Measurements from ENCODE around the gene CREG2.

Gene CREG2

DNA sequence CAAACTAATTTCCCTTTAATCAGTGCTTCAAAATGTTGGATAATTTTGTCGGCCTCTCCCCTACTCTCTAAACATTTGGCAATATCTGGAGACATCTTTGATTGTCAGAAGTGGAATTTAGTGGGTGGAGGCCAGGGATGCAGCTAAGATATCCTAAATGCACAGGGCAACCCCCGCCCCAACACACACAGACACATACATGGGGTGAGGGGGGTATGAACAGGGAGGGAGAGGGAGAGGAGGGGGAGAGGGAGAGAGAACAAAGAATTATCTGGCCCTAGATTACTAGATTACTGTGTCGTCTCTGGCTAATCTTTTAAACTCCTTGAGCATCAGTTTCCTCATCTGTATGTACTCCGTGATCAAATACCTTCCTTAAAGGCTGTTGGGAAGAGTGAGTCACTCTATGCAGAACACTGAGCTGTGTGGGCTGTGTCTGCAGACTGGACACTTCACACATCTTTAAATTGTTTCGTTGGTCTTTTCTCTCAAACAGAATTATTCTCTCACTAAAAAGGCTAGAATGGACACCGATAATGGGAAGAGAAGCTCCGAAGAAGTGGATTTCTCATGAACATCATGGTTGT, 81.7 kb downstream of the CREG2 start:
- Histone ChIP-seq H3K4me3 (ENCODE audit: low read length) (peak overlapping the region; percentile 47), H3K9ac (ENCODE audit: low read length) (no peak overlapping the region), H3K36me3 (ENCODE audit: control insufficient read depth, insufficient read depth, low read length) (peaks cover 2% of the 10 kb centered on the region), H3K4me1 (ENCODE audit: control insufficient read depth, insufficient read depth, low read length) (peaks cover 18% of the 10 kb centered on the region), H3K27me3 (ENCODE audit: control insufficient read depth, insufficient read depth, low read length) (no peaks in the 10 kb centered on the region), H3K27ac (ENCODE audit: low read depth, low read length) (no peak overlapping the region)

- peaks cover 2% of the 10 kb centered on the region for H3K36me3 ChIP-seq (ENCODE audit: control insufficient read depth, insufficient read depth, low read length)
- H3K27ac ChIP-seq (ENCODE audit: low read depth, low read length), result no peak overlapping the region
- no peak overlapping the region for H3K4me3 ChIP-seq (ENCODE audit: low read length)
- H3K4me1 ChIP-seq (ENCODE audit: control insufficient read depth, insufficient read depth, low read length), result peaks cover 18% of the 10 kb centered on the region
- no peaks in the 10 kb centered on the region for H3K27me3 ChIP-seq (ENCODE audit: control insufficient read depth, insufficient read depth, low read length)
- no peak overlapping the region for H3K9ac ChIP-seq (ENCODE audit: low read length)
Observed at GRCh38 chr2:101305035-101305434, 82.3 kb downstream of the CREG2 start.

DNA sequence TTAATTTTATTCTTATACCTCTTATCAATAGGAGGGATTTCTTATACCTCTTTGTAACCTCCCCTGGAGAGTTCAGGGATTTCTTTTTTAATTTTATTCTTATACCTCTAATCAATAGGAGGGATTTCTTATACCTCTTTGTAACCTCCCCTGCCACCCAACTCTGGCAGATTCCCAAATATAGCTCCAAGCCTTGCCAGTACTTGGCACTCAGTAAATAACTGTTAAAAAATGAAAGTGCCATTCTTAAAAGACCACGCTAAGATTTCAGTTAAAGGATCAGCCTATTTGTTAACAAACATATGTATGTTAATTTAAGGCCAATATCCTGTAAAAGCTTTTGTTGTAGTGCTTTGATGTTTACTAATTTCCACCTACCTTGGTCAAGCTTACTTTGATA, 83.6 kb downstream of the CREG2 start:
- Histone ChIP-seq H3K36me3 (ENCODE audit: control insufficient read depth, insufficient read depth, low read length) (peaks cover 2% of the 10 kb centered on the region), H3K27ac (ENCODE audit: low read depth, low read length) (no peak overlapping the region), H3K4me3 (ENCODE audit: low read length) (no peak overlapping the region), H3K9ac (ENCODE audit: low read length) (no peak overlapping the region), H3K27me3 (ENCODE audit: control insufficient read depth, insufficient read depth, low read length) (no peaks in the 10 kb centered on the region), H3K4me1 (ENCODE audit: control insufficient read depth, insufficient read depth, low read length) (peaks cover 18% of the 10 kb centered on the region)

DNA sequence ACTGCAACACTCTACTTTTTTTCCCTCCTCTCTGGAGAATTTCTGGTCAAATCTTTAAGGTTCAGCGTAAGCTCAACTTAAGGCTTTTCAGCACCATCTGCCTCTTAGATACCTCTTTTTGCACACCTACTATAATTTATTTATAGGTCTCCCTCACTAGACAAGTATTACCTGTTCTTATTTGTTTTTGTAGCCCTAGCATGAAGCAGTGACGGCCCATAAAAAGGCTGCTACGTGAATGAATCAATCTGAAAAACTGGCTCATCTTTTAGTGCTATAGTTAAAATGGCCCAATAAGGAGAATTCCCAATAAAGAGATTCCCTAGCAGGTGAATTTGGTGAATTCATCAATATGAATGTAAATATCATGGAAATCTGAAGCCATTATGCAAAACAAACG, 85.3 kb downstream of the CREG2 start:
- H3K27ac ChIP-seq (ENCODE audit: low read depth, low read length), result no peak overlapping the region

DNA sequence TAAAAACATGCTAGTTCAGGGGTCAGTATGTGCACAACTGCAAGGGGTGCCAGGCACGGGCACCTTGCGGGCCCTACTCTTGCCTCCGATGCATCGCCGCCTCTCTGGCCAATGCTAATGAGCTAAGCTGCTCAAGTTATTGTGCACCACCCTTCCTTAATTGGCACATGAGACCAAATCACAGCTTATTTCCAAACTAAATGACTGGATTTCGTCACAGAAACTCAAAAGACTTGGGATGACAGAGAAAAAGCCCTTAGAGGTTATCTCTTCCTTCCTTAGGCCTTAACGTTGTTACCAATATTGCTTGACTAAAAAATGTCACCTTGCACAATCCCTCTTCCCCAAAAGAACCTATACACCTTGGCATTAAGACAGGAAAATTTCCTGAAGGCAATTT, 86.5 kb downstream of the CREG2 start:
- Histone ChIP-seq H3K36me3 (ENCODE audit: control insufficient read depth, insufficient read depth, low read length) (peaks cover 2% of the 10 kb centered on the region), H3K9ac (ENCODE audit: low read length) (no peak overlapping the region), H3K4me1 (ENCODE audit: control insufficient read depth, insufficient read depth, low read length) (peaks cover 5% of the 10 kb centered on the region), H3K4me3 (ENCODE audit: low read length) (no peak overlapping the region), H3K27ac (ENCODE audit: low read depth, low read length) (no peak overlapping the region), H3K27me3 (ENCODE audit: control insufficient read depth, insufficient read depth, low read length) (no peaks in the 10 kb centered on the region)

More for the DNA sequence above, 85.3 kb downstream of the CREG2 start:
- Histone ChIP-seq H3K9ac (ENCODE audit: low read length) (no peak overlapping the region), H3K4me3 (ENCODE audit: low read length) (no peak overlapping the region), H3K4me1 (ENCODE audit: control insufficient read depth, insufficient read depth, low read length) (peaks cover 15% of the 10 kb centered on the region), H3K36me3 (ENCODE audit: control insufficient read depth, insufficient read depth, low read length) (peaks cover 2% of the 10 kb centered on the region), H3K27me3 (ENCODE audit: control insufficient read depth, insufficient read depth, low read length) (no peaks in the 10 kb centered on the region)

- Histone ChIP-seq H3K36me3 (ENCODE audit: control insufficient read depth, insufficient read depth, low read length) (no peaks in the 10 kb centered on the region), H3K27ac (ENCODE audit: low read depth, low read length) (no peak overlapping the region), H3K4me1 (ENCODE audit: control insufficient read depth, insufficient read depth, low read length) (no peaks in the 10 kb centered on the region), H3K27me3 (ENCODE audit: control insufficient read depth, insufficient read depth, low read length) (no peaks in the 10 kb centered on the region), H3K9ac (ENCODE audit: low read length) (no peak overlapping the region), H3K4me3 (ENCODE audit: low read length) (no peak overlapping the region)
Observed at GRCh38 chr2:101300164-101300563, 87.1 kb downstream of the CREG2 start.

DNA sequence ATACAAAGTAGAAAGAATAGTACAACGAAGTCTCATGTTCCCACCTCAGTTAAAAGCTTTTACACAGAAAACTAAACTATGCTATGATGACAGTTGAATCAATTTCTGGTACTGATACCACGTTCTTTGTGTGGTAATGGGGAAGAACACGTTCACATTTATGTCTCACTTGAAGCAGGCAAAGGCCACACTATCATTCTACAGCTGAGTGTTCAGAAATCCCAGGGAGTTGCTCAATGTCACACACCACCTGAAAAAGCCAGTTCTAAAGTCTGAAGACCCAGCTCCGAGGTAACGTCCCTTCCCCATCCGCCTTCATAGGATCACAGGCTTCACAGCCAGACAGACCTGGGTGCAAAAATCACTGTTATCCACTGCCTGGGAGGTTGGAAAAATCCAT, 87.7 kb downstream of the CREG2 start:
- no peak overlapping the region for H3K27ac ChIP-seq (ENCODE audit: low read depth, low read length)
- H3K9ac ChIP-seq (ENCODE audit: low read length), result no peak overlapping the region
- H3K36me3 ChIP-seq (ENCODE audit: control insufficient read depth, insufficient read depth, low read length), result no peaks in the 10 kb centered on the region
- no peaks in the 10 kb centered on the region for H3K4me1 ChIP-seq (ENCODE audit: control insufficient read depth, insufficient read depth, low read length)
- H3K27me3 ChIP-seq (ENCODE audit: control insufficient read depth, insufficient read depth, low read length), result no peaks in the 10 kb centered on the region
- no peak overlapping the region for H3K4me3 ChIP-seq (ENCODE audit: low read length)

- no peak overlapping the region for H3K27ac ChIP-seq (ENCODE audit: low read depth, low read length)
- no peaks in the 10 kb centered on the region for H3K36me3 ChIP-seq (ENCODE audit: control insufficient read depth, insufficient read depth, low read length)
- H3K27me3 ChIP-seq (ENCODE audit: control insufficient read depth, insufficient read depth, low read length), result no peaks in the 10 kb centered on the region
- H3K4me1 ChIP-seq (ENCODE audit: control insufficient read depth, insufficient read depth, low read length), result no peaks in the 10 kb centered on the region
- H3K9ac ChIP-seq (ENCODE audit: low read length), result no peak overlapping the region
- H3K4me3 ChIP-seq (ENCODE audit: low read length), result no peak overlapping the region
Observed at GRCh38 chr2:101297383-101297782, 89.9 kb downstream of the CREG2 start.

DNA sequence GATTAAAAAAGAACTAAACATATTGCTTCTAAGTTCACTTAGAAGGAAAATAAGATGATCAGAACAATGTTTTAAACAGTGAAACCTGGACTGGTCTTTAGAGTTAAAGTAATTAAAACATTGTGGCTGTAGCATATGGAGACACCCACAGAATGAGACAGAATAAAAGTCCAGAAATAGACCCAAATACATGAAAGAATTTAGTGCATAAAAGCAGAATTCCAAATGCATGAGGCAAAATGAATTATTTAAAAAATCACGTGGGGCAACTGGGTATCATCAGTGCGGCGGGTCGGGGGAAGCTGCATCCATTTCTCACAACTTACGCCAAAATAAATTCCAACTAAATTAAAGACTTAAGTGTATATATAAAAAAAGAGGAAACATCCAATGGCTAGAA, 90.9 kb downstream of the CREG2 start:
- H3K27ac ChIP-seq (ENCODE audit: low read depth, low read length), result no peak overlapping the region
- no peak overlapping the region for H3K4me3 ChIP-seq (ENCODE audit: low read length)
- peaks cover 2% of the 10 kb centered on the region for H3K36me3 ChIP-seq (ENCODE audit: control insufficient read depth, insufficient read depth, low read length)
- no peaks in the 10 kb centered on the region for H3K27me3 ChIP-seq (ENCODE audit: control insufficient read depth, insufficient read depth, low read length)
- H3K9ac ChIP-seq (ENCODE audit: low read length), result no peak overlapping the region
- H3K4me1 ChIP-seq (ENCODE audit: control insufficient read depth, insufficient read depth, low read length), result no peaks in the 10 kb centered on the region

DNA sequence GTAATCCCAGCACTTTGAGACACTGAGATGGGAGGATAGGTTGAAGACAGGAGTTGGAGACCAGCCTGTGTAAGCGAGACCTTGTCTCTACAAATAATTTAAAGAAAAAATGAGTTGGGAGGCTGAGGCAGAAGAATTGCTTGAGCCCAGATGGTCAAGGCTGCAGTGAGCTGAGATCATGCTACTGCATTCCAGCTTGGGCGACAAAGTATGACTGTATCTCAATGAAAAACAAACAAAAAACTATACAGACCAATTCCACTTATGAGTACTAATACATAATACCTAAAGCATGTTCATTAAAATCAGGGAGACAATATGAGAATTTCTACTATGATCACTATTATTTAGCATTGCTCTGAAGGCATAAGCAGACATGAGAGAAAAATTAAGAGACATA, 91.4 kb downstream of the CREG2 start:
- Histone ChIP-seq H3K4me1 (ENCODE audit: control insufficient read depth, insufficient read depth, low read length) (no peaks in the 10 kb centered on the region), H3K36me3 (ENCODE audit: control insufficient read depth, insufficient read depth, low read length) (peaks cover 2% of the 10 kb centered on the region), H3K9ac (ENCODE audit: low read length) (no peak overlapping the region), H3K4me3 (ENCODE audit: low read length) (no peak overlapping the region), H3K27ac (ENCODE audit: low read depth, low read length) (no peak overlapping the region), H3K27me3 (ENCODE audit: control insufficient read depth, insufficient read depth, low read length) (no peaks in the 10 kb centered on the region)
